HG02885 (cell line): ENCODE measurements around the gene SGSM1.
"Not testable (repeated sequence)": the region's sequence is repeated elsewhere in the genome, so short reads cannot be mapped to it uniquely, and the experiment has no call there.

Source experiments
- ATAC-seq: cut with Tn5 transposase; IDR thresholded peaks from one replicate; pipeline ENCODE4 v1.9.1; 2021; ENCODE audit warnings: mild to moderate bottlenecking; ENCODE audit not compliant: unreplicated experiment, poor library complexity

SGSM1 gene

DNA sequence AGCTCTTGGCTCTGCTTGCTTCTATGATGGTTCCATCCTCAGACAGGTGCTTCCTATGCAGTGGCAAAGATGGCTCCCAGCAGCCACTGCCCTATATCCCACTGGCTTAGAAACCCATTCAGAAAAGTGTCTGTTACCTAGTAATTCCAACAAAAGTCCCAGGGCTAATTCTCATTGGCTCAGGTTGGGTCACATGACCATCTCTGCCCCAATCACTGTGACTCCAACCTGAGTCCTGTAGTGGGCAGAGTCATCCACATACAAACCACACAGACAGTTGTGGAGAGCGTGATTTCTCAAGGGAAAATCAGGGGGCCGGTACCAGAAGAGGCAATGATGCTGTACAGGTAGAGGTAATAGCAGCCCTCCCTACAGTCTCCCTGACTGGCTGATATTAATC is 73.0 kb downstream of the SGSM1 start:
- ATAC-seq, result no peak

DNA sequence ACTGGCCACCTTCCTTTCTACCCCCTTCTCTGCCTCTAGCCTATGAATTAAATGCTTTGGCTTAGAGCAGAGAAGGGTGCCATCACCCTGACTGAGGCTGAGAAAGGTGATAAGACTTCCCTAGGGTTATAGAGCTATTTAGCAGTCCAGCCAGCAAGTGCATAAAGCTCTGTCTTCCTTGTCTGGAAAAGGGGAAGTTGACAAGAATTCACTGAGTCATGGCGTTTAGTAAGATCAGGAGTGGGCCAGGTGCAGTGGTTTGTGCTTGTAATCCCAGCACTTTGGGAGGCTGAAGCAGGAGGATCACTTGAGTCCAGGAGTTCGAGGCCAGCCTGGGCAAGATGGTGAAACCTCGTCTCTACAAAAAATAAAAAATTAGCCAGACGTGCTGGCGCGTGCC is 77.4 kb downstream of the SGSM1 start:
- ATAC-seq, result no peak

DNA sequence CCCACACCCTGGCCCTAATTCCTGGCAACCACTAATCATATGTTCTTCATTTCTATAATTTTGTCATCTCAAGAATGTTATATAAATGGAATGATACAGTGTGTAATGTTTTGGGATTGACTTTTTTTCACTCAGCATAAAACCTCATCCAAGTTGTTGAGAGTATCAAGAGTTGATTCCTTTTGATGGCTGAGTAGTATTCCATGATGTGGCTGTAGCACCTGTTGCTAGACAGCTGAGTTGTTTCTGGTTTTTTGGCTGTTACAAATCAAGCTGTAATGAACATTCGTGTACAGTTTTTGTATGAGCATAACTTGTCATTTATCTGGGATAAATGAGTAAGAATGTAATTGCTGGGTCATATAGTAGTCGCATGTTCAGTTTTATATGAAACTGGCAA is 81.2 kb downstream of the SGSM1 start:
- no peak for ATAC-seq

DNA sequence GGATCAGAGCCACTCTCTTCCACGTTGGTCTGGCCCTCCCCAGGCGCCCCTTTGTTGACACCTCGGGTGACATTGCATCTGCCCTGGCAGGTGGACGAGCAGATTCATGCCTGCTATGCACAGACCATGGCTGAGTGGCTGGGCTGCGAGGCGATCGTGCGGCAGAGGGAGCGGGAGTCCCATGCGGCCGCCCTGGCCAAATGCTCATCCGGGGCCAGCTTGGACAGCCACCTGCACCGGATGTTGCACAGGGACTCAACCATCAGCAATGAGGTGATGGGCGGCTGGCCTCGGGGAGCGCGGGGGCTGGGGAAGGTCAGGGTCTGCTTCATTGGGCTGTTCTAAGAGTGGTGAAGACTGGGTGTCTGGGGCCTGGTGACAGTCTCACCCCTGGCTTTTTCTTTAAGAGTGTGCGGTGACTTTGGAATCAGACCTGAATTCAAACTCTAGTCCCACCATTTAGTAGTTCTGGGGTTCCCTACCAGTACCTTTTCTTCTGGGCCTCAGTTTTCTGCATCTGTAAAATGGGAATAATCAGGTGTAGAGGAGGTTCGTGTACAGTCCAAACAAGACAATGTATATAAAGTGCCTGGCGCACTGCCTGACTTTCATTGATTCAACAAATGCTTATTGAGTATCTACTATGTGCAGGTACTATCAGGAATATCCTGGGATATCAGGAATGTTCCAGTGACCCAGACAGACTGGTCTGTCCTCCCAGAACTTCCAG is 87.5 kb downstream of the SGSM1 start:
- ATAC-seq, result no peak

DNA sequence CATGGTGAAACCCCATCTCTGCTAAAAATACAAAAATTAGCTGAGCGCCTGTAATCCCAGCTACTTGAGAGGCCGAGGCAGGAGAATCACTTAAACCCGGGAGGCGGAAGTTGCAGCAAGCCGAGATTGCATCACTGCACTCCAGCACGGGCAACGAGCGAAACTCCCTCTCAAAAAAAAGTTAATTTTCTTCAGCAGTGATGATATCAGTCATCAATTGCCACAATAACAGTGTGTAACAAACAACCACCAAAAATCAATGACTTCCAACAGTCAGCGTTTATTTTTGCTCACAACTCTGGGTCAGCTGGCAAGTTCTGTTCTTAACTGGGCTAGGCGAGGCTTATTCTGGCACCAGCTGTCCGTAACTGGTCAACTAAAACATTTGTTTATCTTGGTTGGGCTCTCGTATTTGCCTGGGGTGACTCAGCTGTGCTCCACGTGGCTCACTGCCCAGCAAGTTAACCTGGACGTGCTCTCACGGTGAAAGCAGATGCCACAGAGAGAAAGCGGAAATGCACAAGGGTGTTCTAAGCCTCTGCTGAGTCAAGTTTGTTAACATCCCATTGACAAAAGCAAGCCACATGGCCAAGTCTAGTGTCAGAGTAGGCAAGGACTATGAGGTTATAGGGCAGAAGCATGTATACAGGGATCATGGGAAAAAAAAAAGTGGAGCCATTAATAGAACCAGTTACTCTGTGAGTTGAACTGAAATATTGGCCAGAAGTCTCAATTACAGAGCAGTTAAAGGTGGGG is 88.4 kb downstream of the SGSM1 start:
- no peak for ATAC-seq

DNA sequence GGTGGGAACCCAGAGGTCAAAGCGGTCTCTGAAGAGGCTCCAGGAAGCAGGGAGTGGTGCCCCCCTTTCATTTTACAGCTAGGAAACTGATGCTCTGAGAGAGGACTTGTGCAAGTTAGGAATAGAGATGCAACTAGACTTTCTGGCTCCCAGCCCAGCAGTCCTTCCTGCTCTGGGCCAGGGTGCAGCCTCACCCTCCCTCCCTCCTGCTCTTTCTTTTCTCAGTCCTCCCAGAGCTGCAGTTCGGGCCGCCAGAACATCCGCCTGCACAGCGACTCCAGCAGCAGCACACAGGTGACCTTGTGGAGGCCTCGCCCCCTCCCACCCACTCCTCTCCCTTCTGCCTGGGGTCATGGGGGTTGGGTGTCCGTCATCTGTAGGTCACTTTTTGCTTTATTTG is 89.0 kb downstream of the SGSM1 start:
- no peak for ATAC-seq

DNA sequence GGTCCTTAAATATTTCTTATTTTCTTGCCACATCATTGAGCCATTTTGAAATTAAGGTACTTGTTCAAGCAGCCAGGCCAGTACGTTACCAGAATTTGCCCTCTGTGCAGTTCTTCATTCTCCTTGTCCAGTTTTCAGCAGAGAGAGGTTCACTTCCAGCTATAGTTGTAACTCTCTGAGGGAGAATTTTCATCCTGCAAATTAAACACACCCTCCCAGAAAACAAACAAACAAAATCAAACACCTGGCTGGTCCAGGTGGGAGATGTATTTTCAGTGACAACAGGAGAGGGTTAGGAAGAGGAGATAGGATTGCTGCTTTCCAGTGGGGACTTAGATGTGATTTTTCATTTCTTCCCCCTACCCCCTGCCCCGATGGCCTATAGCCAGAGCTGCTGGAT is 95.4 kb downstream of the SGSM1 start:
- ATAC-seq, result no peak

DNA sequence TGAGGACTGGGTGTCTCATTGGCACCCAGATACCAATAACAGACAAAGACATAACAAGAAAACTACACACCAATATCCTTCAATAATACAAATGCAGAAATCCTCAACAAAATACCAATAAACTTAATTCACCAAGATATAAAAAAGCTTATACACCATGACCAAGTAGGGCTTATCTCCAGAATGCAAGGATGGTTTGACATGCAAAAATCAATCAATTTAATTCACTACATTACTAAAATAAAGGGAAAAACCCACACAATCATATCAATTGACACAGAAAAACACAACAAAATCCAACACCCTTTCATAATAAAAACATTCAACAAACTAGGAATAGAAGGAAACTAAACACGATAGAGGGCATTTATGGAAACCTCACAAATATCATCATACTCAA is 99.9 kb downstream of the SGSM1 start:
- no peak for ATAC-seq

DNA sequence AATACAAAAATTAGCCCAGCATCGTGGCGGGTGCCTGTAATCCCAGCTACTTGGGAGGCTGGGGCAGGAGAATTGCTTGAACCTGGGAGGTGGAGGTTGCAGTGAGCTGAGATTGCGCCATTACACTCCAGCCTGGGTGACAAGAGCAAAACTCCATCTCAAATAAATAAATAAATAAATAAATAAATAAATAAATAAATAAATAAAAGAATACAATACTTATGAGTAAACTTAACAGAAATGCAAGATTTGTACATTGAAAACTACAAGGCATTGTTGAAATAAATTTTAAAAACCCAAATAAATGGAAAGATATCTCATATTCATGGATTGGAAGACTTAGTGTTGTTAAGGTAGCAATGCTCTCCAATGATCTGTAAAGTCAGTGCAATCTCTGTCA is 101.1 kb downstream of the SGSM1 start:
- not testable (repeated sequence) for ATAC-seq

DNA sequence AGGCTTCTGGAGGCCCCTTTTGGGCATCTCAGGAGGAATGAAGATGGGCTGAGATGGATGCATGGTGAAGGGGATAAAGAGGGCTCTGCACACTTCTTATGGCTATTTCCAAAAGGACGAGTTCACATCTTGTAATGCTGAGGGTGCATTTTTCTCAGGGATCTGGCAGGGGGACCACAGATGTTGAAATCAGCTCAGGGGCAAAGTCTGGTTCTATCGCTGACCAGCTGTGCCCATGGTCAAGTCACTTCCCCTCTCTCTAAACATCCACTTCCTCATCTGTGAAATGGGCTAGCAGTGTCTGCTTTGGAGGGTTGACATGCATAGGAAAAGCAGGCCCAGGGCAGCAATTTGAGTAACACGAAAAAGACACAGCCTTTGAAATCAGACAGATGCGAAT is 114.0 kb downstream of the SGSM1 start:
- ATAC-seq, result no peak

DNA sequence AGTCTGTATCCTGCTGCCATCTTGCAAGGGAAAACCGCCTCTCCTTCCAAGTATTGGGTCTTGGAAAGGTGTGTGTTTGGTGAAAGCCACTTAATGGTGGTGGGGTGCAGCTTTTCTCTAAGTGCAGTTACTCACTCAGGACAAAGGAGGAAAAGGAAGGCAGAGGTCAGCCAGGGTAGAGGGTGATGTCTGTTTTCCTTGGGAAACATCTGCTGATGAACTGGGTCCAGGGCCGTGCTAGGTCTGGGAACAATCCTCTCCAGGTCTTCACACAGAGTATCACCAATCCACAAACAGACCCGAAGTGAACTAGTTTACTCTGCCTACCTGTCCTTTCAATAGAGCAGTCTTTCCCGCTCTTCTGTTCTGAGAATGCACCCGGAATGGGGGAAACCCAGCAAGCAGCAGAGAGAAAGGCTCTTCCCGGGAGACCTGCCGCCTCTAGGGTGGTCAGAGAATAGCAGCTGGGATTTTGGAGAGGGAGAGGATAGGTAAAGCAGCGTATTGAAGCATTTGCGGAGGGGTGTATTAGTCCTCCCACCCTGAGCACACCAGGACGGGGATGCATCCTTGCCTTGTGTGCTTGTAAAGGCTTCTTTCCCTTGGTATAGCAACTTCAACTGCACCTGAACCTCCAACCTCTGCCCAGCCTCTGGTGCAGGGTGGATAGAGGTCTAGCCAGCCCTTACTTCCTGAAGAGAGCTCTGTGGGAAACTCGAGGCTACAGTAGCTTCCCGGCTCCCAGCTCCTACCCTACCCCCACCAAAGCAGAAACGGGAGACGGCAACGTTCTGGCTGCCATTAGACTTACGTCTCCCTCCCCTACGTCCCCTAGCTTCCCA is 119.8 kb downstream of the SGSM1 start:
- ATAC-seq, result no peak

DNA sequence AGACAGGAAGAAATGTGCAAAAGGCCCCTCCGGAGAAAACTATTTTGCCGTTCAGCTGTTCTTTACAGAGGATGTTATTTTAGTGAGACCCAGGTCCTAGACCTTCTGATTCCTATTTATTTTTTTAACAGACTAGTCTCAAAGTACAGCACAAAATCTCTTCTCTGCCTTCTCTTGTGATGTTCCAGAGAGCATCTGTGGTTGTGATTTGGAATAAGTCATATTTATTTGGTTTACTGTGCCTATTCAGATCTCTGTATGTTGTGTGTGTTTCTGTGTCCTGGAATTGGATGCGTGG is 120.4 kb downstream of the SGSM1 start:
- no peak for ATAC-seq

DNA sequence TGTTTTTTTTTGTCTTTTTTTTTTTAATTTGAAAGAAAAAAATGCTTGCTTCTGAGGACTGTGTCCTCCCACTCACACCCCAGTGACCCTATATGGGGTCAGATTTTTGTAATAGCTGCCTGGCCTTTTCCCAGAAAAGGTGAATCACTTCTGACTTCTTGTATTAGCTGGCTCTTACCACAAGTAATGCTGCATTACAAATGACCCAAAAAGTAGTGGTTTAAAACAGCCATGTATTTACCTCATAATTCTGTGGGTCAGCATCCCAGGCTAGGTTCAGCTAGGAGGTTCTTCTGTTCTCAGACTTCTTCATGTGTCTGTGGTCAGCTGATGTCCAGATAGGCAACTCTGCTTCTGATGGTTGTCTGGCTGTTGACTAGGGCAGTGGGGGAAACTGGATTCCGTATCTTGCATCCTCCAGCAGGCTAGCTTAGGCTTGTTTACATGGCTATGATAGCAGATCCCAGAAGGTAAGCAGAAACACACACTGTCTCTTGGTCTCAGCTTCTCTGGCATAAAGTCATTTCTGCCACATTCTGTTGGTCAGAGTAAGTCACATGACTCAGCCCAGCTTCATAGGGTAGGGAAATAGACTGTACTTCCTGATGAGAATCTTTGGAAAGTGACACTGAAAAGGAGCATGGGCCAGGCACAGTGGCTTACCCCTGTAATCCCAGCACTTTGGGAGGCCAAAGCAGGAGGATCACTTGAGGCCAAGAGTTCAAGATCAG is 121.0 kb downstream of the SGSM1 start:
- no peak for ATAC-seq

DNA sequence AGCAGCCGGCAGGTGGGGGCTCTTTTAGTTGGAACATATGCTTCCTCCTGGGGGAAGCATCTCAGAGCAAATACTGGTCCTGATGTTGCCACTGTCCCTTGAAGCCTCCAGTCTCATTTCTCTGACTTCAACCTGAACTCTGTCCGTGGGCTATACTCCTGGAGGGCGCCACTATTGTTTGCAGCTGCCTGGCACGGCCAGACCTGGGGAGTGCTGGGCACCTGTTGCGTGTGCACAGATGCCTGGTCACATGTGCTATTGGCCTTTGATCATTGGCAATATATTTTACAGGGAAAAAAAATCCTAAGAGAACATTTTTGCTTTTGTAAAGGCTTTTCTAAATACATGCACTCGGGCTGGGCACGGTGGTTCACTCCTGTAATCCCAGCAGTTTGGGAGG is 122.3 kb downstream of the SGSM1 start:
- no peak for ATAC-seq

DNA sequence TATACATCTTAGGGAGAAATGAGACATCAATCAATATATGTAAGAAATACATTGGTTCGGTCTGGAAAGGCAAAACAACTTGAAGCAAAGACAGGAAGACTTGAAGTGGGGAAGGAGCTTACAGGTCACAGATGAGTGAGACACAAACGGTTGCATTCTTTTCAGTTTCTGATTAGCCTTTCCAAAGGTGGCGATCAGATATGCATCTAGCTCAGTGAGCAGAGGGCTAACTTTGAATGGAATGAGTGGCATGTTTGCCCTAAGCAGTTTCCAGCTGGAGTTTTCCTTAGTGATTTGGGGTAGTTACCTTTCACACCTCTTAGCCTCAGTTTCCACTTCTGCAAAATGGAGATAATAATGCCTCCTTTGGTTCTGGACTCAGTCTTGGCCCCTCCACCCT is 124.7 kb downstream of the SGSM1 start:
- no peak for ATAC-seq

DNA sequence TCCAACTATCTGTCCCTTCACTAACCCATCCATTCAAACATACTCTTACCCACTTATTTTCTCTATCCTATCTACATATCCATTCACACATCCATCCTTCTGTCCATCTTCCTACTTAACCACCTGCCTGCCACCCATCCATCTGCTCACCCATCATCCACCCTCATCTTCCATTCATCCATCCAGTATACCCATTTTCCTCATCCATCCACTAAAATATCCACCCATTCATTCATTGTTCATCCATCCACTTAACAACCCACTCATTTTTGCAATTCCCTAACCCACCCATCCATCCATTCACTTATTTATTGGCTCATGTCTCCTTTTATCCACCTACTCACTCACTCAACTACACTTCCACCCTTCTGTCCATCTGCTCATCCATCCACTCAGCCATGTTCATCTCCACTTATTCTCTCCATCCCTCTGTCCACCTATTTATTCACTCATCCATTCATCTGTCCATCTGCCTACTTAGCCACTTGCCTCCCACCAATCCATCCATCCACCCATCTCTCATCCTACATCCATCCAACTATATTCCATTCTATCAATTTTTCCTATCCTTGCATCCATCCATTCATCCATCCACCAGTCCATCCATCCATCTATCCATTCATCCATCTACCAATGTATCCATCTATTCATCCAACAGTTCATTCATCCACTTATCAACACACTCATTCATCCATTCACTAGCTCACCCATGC is 129.9 kb downstream of the SGSM1 start:
- ATAC-seq, result no peak

DNA sequence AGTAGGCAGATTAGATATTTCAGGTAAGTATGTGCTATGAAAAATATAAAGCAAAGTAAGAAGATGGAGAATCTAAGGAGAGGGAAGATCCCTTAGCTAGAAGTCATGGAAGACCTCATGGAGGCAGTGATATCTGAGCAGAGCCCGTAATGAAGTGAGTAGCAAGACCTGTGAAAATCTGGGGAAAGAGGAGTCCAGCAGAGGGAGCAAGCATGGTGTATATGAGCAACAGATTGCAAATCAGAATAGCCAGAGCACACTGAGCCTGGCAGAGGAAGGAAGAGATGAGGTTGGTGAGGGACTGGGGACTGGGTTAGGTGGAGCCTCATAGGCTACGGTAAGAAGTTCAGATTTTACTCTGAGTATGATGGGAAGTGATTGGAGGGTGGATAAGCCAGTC is 131.1 kb downstream of the SGSM1 start:
- no peak for ATAC-seq

DNA sequence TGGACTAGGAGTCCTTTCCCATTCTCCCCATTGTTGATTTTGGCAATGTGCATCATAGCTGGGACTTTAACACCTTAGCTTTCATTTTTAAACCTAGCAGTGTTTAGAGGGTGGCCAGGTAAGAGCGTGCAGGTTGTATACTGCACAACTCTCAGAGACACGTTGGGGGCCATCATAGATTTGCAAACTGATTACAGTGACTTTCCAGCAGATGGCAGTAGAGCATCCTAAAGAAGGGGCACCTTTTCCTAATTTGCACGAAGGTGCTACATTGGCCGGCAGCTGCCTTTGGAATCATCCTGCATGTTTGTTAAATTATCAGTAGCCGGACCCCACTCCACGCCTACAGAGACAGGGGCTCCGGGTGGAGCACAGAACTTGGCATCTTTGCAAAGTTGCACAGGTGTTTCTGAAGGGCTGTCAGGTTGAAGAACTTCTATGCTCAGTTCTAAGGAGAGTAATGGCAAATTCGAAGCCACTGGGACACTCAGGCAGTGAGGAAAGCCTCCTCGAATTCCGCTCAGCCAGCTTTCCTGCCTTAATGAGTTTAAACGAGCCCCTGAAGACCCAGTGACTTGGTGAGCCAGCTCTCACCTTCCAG is 132.8 kb downstream of the SGSM1 start:
- ATAC-seq, result no peak

DNA sequence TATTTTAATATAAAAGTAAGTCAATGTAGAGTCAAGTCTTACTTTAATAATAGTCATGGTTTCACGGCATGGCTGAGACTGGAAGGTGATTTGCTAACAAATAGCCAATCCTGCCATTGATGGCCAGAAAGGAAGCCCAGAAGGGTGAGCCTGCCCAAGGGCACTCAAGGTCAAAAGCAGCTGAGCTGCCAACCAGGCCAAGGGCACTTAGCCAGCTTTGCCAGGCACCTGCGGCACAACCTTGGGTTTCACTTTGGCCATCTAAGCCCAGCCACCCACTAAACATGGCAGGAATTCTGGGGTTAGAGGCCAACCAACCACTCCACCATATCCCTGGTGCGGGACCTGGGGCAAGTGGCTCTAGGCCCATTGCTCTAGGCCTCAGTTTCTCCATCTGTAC is 136.3 kb downstream of the SGSM1 start:
- no peak for ATAC-seq
